HCT116 (cell line): ENCODE results near the gene DTNBP1. TPM values are rescaled to one million over a fixed set of nuclear protein-coding genes. Genes with fewer than 3 reads are reported as not detected.

ENCODE experiments used
- ATAC-seq: fragments of 200-7000 bp; cut with Tn5 transposase; 2 replicates; pipeline ENCODE4 v1.9.1; 2020; ENCODE audit warnings: mild to moderate bottlenecking, moderate library complexity
- BruUV-seq: library from RNA; stranded (reverse); fragments of 400-500 nt; replicated peaks from 2 replicates; lab custom pipeline; 2021; lab: Mats Ljungman, UMichigan
- CTCF ChIA-PET: fragments of 300-600 bp; sonication (Branson Sonifier 250); formaldehyde crosslinking; loops from one replicate; lab custom pipeline; 2021; ENCODE audit warnings: antibody characterized with exemption; lab: Charles Lee
- POLR2A ChIA-PET: fragments of 300-600, 350-600 bp; sonication (Branson Sonifier 250); formaldehyde crosslinking; loops from one replicate; lab custom pipeline; 2021; ENCODE audit warnings: antibody characterized with exemption; lab: Charles Lee
- RAD21 ChIA-PET, 2 experiments: fragments of 300-600 bp; sonication (Branson Sonifier 250); formaldehyde crosslinking; loops; one replicate each; lab custom pipeline; 2023; ENCODE audit warnings: low total read pairs in 2 of 2; ENCODE audit not compliant: uncharacterized antibody in 2 of 2, unreplicated experiment in 2 of 2, low non-redundant PET in 1 of 2; lab: Charles Lee
- DNase-seq: peaks from one replicate; pipeline ENCODE4 v3.0.0-alpha.2; 2010; ENCODE audit warnings: low read depth, low spot score
- H2AFZ ChIP-seq: fragments of 200-600 bp; shearing (Covaris generic), sonication (generic); 2 replicates; pipeline ENCODE4 v1.6.1; 2017; ENCODE audit warnings: low read depth, mixed run types, mixed read lengths, antibody characterized with exemption, low read length; ENCODE audit not compliant: poor library complexity, severe bottlenecking
- H3K27ac ChIP-seq: 2 replicates; pipeline ENCODE4 v1.5.1; 2012; ENCODE audit warnings: low read depth, low read length
- H3K27me3 ChIP-seq: fragments of 200-600 bp; sonication (generic); 2 replicates; pipeline ENCODE4 v1.6.1; 2016; ENCODE audit warnings: mixed run types, low read length, mixed read lengths; ENCODE audit not compliant: insufficient read depth
- H3K36me3 ChIP-seq, 2 experiments: fragments of 200-500 bp in 1 of 2; fragments of 200-600 bp in 1 of 2; sonication (Bioruptor generic) in 1 of 2; sonication (generic) in 1 of 2; 2 replicates each; pipeline versions ENCODE4 v1.5.1 to v1.6.1; 2014 to 2016; ENCODE audit warnings: low read length in 2 of 2, inconsistent platforms in 1 of 2, mixed read lengths in 1 of 2, mixed run types in 1 of 2; ENCODE audit not compliant: insufficient read depth in 2 of 2, control insufficient read depth in 1 of 2
- H3K4me1 ChIP-seq, 2 experiments: fragments of 200-600 bp in 1 of 2; sonication (generic) in 1 of 2; 2 replicates each; pipeline versions ENCODE4 v1.5.1 to v1.6.1; 2012 to 2017; ENCODE audit warnings: low read length in 2 of 2, inconsistent platforms in 1 of 2, mild to moderate bottlenecking in 1 of 2, mixed read lengths in 1 of 2, mixed run types in 1 of 2, moderate library complexity in 1 of 2; ENCODE audit not compliant: insufficient read depth in 2 of 2, control insufficient read depth in 1 of 2
- H3K4me2 ChIP-seq: fragments of 200-600 bp; sonication (generic); 2 replicates; pipeline ENCODE4 v1.6.1; 2017; ENCODE audit warnings: mixed run types, low read length, mixed read lengths
- H3K4me3 ChIP-seq, 2 experiments: fragments of 200-600 bp in 1 of 2; sonication (generic) in 1 of 2; replicated peaks in 1 of 2; 2 replicates each; pipeline ENCODE4 v1.5.1; 2011 to 2016; ENCODE audit warnings: low read length in 2 of 2, control low read depth in 1 of 2, low read depth in 1 of 2, mild to moderate bottlenecking in 1 of 2, mixed read lengths in 1 of 2, mixed run types in 1 of 2
- H3K79me2 ChIP-seq: fragments of 200-600 bp; sonication (generic); 2 replicates; pipeline ENCODE4 v1.6.1; 2017; ENCODE audit warnings: mild to moderate bottlenecking, mixed run types, low read length, moderate library complexity, mixed read lengths; ENCODE audit not compliant: insufficient read depth
- H3K9ac ChIP-seq: fragments of 200-600 bp; sonication (generic); 2 replicates; pipeline ENCODE4 v1.6.1; 2016; ENCODE audit warnings: low read length, mixed read lengths
- H3K9me2 ChIP-seq: fragments of 200-600 bp; sonication (generic), shearing (Covaris generic); 2 replicates; pipeline ENCODE4 v1.6.1; 2017; ENCODE audit warnings: mixed run types, mild to moderate bottlenecking, moderate library complexity; ENCODE audit not compliant: insufficient read depth
- H3K9me3 ChIP-seq, 2 experiments: fragments of 200-500 bp in 1 of 2; fragments of 200-600 bp in 1 of 2; sonication (Bioruptor generic) in 1 of 2; sonication (generic) in 1 of 2; 2 replicates each; pipeline ENCODE4 v1.6.1; 2014 to 2017; ENCODE audit warnings: low read length in 2 of 2, mixed read lengths in 2 of 2, inconsistent platforms in 1 of 2, low read depth in 1 of 2, mild to moderate bottlenecking in 1 of 2, mixed run types in 1 of 2, moderate library complexity in 1 of 2; ENCODE audit not compliant: control insufficient read depth in 1 of 2, insufficient read depth in 1 of 2
- H4K20me1 ChIP-seq: fragments of 200-600 bp; sonication (generic), shearing (Covaris generic); 2 replicates; pipeline ENCODE4 v1.6.1; 2017; ENCODE audit warnings: mixed run types, mild to moderate bottlenecking, moderate library complexity; ENCODE audit not compliant: insufficient read depth
- CBX3 ChIP-seq: IDR thresholded peaks from 2 replicates; pipeline ENCODE4 v1.6.1; 2012; ENCODE audit warnings: low read depth
- CEBPB ChIP-seq: IDR thresholded peaks from 2 replicates; pipeline ENCODE4 v1.6.1; 2012; ENCODE audit warnings: low read depth
- ELF1 ChIP-seq: IDR thresholded peaks from 2 replicates; pipeline ENCODE4 v1.6.1; 2012; ENCODE audit warnings: low read depth, borderline replicate concordance
- EZH2 ChIP-seq: fragments of 200-600 bp; sonication (generic); IDR thresholded peaks from 2 replicates; pipeline ENCODE4 v1.6.1; 2017; ENCODE audit warnings: antibody characterized with exemption, mixed run types
- EZH2phosphoT487 ChIP-seq: fragments of 200-600 bp; IDR thresholded peaks from 2 replicates; pipeline ENCODE4 v1.6.1; 2018; ENCODE audit warnings: antibody characterized with exemption, borderline replicate concordance
- FOSL1 ChIP-seq: IDR thresholded peaks from 2 replicates; pipeline ENCODE4 v1.6.1; 2012; ENCODE audit warnings: low read depth
- RAD21 ChIP-seq: IDR thresholded peaks from 2 replicates; pipeline ENCODE4 v1.6.1; 2012; ENCODE audit warnings: low read depth, mild to moderate bottlenecking
- REST ChIP-seq: IDR thresholded peaks from 2 replicates; pipeline ENCODE4 v1.6.1; 2012; ENCODE audit warnings: low read depth
- SIN3A ChIP-seq: IDR thresholded peaks from 2 replicates; pipeline ENCODE4 v1.6.1; 2012; ENCODE audit warnings: low read depth
- SP1 ChIP-seq: IDR thresholded peaks from 2 replicates; pipeline ENCODE4 v1.6.1; 2012; ENCODE audit warnings: low read depth
- TCF7L2 ChIP-seq: IDR thresholded peaks from 2 replicates; pipeline ENCODE4 v1.7.0; 2011; ENCODE audit warnings: borderline replicate concordance, inconsistent platforms; ENCODE audit not compliant: insufficient read depth, insufficient read length; ENCODE audit errors: extremely low read depth
- ZFX ChIP-seq: fragments of 450-650 bp; IDR thresholded peaks from 2 replicates; pipeline ENCODE4 v1.6.1; 2017
- intact Hi-C: fragments of 100-400 bp; cut with micrococcal nuclease; formaldehyde crosslinking; loops from 2 replicates; pipeline ENCODE4 v1.10.0; 2022
- total RNA-seq: library from RNA; stranded (reverse); gene quantifications from one replicate; pipeline ENCODE4 v1.2.1, GENCODE V29; 2021; ENCODE audit not compliant: unreplicated experiment
- TF ChIP-seq, protein P1 (sequence below): IDR thresholded peaks from 2 replicates; pipeline ENCODE4 v1.6.1; 2012

Gene DTNBP1
- total RNA-seq, 1 experiment from 2014 or later = 16.7 TPM

DNA sequence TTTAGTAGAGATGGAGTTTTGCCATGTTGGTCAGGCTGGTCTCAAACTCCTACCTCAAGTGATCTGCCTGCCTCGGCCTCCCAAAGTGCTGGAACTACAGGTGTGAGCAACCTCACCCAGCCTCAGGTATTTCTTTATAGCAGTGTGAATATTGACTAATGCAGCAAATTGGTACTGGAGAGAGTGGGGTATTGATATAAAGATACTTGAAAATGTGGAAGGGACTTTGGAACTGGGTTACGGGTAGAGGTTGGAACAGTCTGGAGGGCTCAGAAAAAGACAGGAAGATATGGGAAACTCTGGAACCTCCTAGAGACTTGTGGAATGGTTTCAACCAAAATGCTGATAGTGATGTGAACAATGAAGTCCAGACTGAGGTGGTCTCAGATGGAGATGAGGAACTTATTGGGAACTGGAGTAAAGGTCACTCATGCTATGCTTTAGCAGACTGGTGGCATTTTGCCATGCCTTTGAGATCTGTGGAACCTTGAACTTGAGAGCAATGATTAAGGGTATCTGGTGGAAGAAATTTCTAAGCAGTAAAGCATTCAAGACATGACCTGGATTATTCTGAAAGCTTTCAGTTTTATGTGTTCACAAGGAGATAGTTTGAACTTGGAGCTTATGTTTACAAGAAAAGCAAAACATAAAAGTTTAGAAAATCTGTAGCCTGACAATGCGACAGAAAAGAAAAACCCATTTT lies 127.2 kb downstream of the DTNBP1 start (continued):
- TF ChIP-seq REST (no peak), CBX3 (no peak), EZH2 (no peak), ZFX (no peak), SIN3A (no peak), FOSL1 (no peak)
- TF ChIP-seq, protein P1, sequence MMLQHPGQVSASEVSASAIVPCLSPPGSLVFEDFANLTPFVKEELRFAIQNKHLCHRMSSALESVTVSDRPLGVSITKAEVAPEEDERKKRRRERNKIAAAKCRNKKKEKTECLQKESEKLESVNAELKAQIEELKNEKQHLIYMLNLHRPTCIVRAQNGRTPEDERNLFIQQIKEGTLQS = no peak

GRCh38 chr6:15534974-15535373 lies 127.9 kb downstream of the DTNBP1 start:
- H3K79me2 ChIP-seq = no peaks in the 10 kb centered on the region
- no peak overlapping the region for H3K9ac ChIP-seq
- no peaks in the 10 kb centered on the region for H3K9me2 ChIP-seq
- TF ChIP-seq EZH2phosphoT487 = no peak
- TF ChIP-seq FOSL1 = no peak
- TF ChIP-seq ELF1 = no peak
- no peak for TF ChIP-seq RAD21
- no peak for TF ChIP-seq CEBPB
- no peak for TF ChIP-seq SP1
- TF ChIP-seq TCF7L2 = no peak
- TF ChIP-seq EZH2 = no peak
- H2AFZ ChIP-seq = no peak overlapping the region
- no peaks in the 10 kb centered on the region for H3K27me3 ChIP-seq
- H3K4me2 ChIP-seq = no peak overlapping the region
- H4K20me1 ChIP-seq = no peaks in the 10 kb centered on the region
- ChIA-PET CTCF (no interaction called here), RAD21 (no interaction called here), POLR2A (no interaction called here)
- no peak overlapping the region for H3K4me3 ChIP-seq
- intact Hi-C loops = no loop called here
- no peaks in the 10 kb centered on the region for H3K4me1 ChIP-seq
- DNase-seq = no peak
- BruUV-seq = no TSS peak
- no peak for ATAC-seq
- no peaks in the 10 kb centered on the region for H3K36me3 ChIP-seq
- no peak overlapping the region for H3K27ac ChIP-seq
- H3K9me3 ChIP-seq = no peaks in the 10 kb centered on the region
